IMR-90 (cell line): Measurements from ENCODE around the gene RALGAPA2. TPM values are rescaled to one million over a fixed set of nuclear protein-coding genes. Genes with fewer than 3 reads are reported as not detected.

Experiments
- ATAC-seq: fragments of 200-7000 bp; cut with Tn5 transposase; 2 replicates; pipeline ENCODE4 v1.9.1; 2020; ENCODE audit warnings: low read depth, mild to moderate bottlenecking, moderate library complexity
- BruUV-seq: library from RNA; stranded (reverse); fragments of 400-500 nt; replicated peaks from 2 replicates; lab custom pipeline; 2021; lab: Mats Ljungman, UMichigan
- CTCF ChIA-PET: fragments of 300-600 bp; formaldehyde crosslinking; extraction: SDS; loops from one replicate; lab custom pipeline; 2021; ENCODE audit warnings: antibody characterized with exemption; lab: Yijun Ruan, JAX
- POLR2A ChIA-PET: fragments of 300-600 bp; sonication (Branson Sonifier 250); formaldehyde crosslinking; loops from one replicate; lab custom pipeline; 2022; ENCODE audit warnings: antibody characterized with exemption; ENCODE audit not compliant: unreplicated experiment; lab: Charles Lee
- DNase-seq: peaks from one replicate; pipeline ENCODE4 v3.0.0; 2013
- H2AFZ ChIP-seq: replicated peaks from 2 replicates; pipeline ENCODE3; 2013; ENCODE audit warnings: low read length, mild to moderate bottlenecking; ENCODE audit not compliant: poor library complexity
- H2AK5ac ChIP-seq: 2 replicates; pipeline ENCODE4 v1.6.1; 2013; ENCODE audit warnings: low read depth, low read length, inconsistent platforms
- H2AK9ac ChIP-seq: replicated peaks from 2 replicates; pipeline ENCODE3; 2013; ENCODE audit warnings: mild to moderate bottlenecking, low read depth, low read length, moderate library complexity; ENCODE audit not compliant: poor library complexity
- H2BK120ac ChIP-seq: 2 replicates; pipeline ENCODE4 v1.6.1; 2013; ENCODE audit warnings: low read depth, low read length, inconsistent platforms
- H2BK15ac ChIP-seq: 3 replicates; pipeline ENCODE4 v1.6.1; 2013; ENCODE audit warnings: low read depth, low read length, inconsistent platforms
- H2BK20ac ChIP-seq: 2 replicates; pipeline ENCODE4 v1.6.1; 2013; ENCODE audit warnings: low read depth, mild to moderate bottlenecking, inconsistent platforms, low read length, moderate library complexity
- H2BK5ac ChIP-seq: 2 replicates; pipeline ENCODE4 v1.6.1; 2013; ENCODE audit warnings: mild to moderate bottlenecking, low read depth, low read length, inconsistent platforms; ENCODE audit not compliant: poor library complexity, severe bottlenecking
- H3K14ac ChIP-seq: replicated peaks from 2 replicates; pipeline ENCODE4 v1.6.1; 2013; ENCODE audit warnings: low read depth, low read length, inconsistent platforms
- H3K18ac ChIP-seq: 2 replicates; pipeline ENCODE4 v1.6.1; 2013; ENCODE audit warnings: low read depth, low read length, control low read depth
- H3K23ac ChIP-seq: 2 replicates; pipeline ENCODE4 v1.6.1; 2013; ENCODE audit warnings: low read depth, low read length, inconsistent platforms
- H3K27ac ChIP-seq: 2 replicates; pipeline ENCODE4 v1.5.1; 2013; ENCODE audit warnings: mild to moderate bottlenecking, control low read depth, low read length; ENCODE audit not compliant: insufficient read depth
- H3K27me3 ChIP-seq: 2 replicates; pipeline ENCODE4 v1.6.1; 2013; ENCODE audit warnings: low read length; ENCODE audit not compliant: control insufficient read depth, insufficient read depth
- H3K36me3 ChIP-seq: 2 replicates; pipeline ENCODE4 v1.6.1; 2013; ENCODE audit warnings: low read length, mixed read lengths; ENCODE audit not compliant: control insufficient read depth, insufficient read depth
- H3K4ac ChIP-seq: 2 replicates; pipeline ENCODE4 v1.6.1; 2013; ENCODE audit warnings: low read depth, low read length, inconsistent platforms
- H3K4me1 ChIP-seq: 2 replicates; pipeline ENCODE4 v1.6.1; 2013; ENCODE audit warnings: low read length, mixed read lengths; ENCODE audit not compliant: control insufficient read depth, insufficient read depth
- H3K4me2 ChIP-seq: 2 replicates; pipeline ENCODE4 v1.6.1; 2013; ENCODE audit warnings: low read depth, mild to moderate bottlenecking, control low read depth, low read length, moderate library complexity
- H3K4me3 ChIP-seq: 2 replicates; pipeline ENCODE4 v1.5.1; 2013; ENCODE audit warnings: low read depth, mild to moderate bottlenecking, control low read depth, low read length, moderate library complexity; ENCODE audit not compliant: insufficient read depth
- H3K56ac ChIP-seq: 2 replicates; pipeline ENCODE4 v1.6.1; 2013; ENCODE audit warnings: low read length, inconsistent platforms; ENCODE audit not compliant: insufficient read depth; ENCODE audit errors: extremely low read depth
- H3K79me1 ChIP-seq, 2 experiments: 2 replicates each; pipeline ENCODE4 v1.6.1; 2013; ENCODE audit warnings: low read length in 2 of 2, inconsistent platforms in 1 of 2, low read depth in 1 of 2
- H3K9ac ChIP-seq: 2 replicates; pipeline ENCODE4 v1.6.1; 2013; ENCODE audit warnings: low read depth, low read length, control low read depth
- H3K9me1 ChIP-seq: 2 replicates; pipeline ENCODE4 v1.6.1; 2013; ENCODE audit warnings: low read length, inconsistent platforms; ENCODE audit not compliant: insufficient read depth
- H3K9me3 ChIP-seq: 2 replicates; pipeline ENCODE4 v1.6.1; 2013; ENCODE audit warnings: low read length; ENCODE audit not compliant: control insufficient read depth, insufficient read depth
- H4K20me1 ChIP-seq: 2 replicates; pipeline ENCODE4 v1.6.1; 2013; ENCODE audit warnings: low read length, inconsistent platforms; ENCODE audit not compliant: insufficient read depth
- H4K5ac ChIP-seq: 2 replicates; pipeline ENCODE4 v1.6.1; 2013; ENCODE audit warnings: mild to moderate bottlenecking, low read depth, low read length, control low read depth
- H4K8ac ChIP-seq, 2 experiments: 2 replicates each; pipeline ENCODE4 v1.6.1; 2013; ENCODE audit warnings: low read depth in 2 of 2, low read length in 2 of 2, control low read depth in 1 of 2, inconsistent platforms in 1 of 2
- H4K91ac ChIP-seq: 2 replicates; pipeline ENCODE4 v1.6.1; 2013; ENCODE audit warnings: low read depth, low read length, inconsistent platforms; ENCODE audit not compliant: insufficient read depth
- CTCF ChIP-seq: conservative IDR thresholded peaks from 2 replicates; pipeline ENCODE4 v1.5.1; 2012; ENCODE audit warnings: mild to moderate bottlenecking, low read depth, low read length, improper control_type of control experiment
- FOS ChIP-seq: fragments of 150-350 bp; IDR thresholded peaks from 2 replicates; pipeline ENCODE4 v1.6.1; 2016; ENCODE audit warnings: low read depth, low read length
- MAFK ChIP-seq: IDR thresholded peaks from 2 replicates; pipeline ENCODE4 v1.6.1; 2012; ENCODE audit warnings: low read depth, low read length, improper control_type of control experiment
- MAZ ChIP-seq: IDR thresholded peaks from 2 replicates; pipeline ENCODE4 v1.6.1; 2012; ENCODE audit warnings: low read depth, mild to moderate bottlenecking, low read length, improper control_type of control experiment, moderate library complexity, borderline replicate concordance
- MXI1 ChIP-seq: IDR thresholded peaks from 2 replicates; pipeline ENCODE4 v1.6.1; 2012; ENCODE audit warnings: low read depth, mild to moderate bottlenecking, low read length, moderate library complexity, borderline replicate concordance
- POLR2A ChIP-seq: IDR thresholded peaks from 2 replicates; pipeline ENCODE4 v1.6.1; 2012; ENCODE audit warnings: mild to moderate bottlenecking, low read depth, low read length
- RCOR1 ChIP-seq: IDR thresholded peaks from 2 replicates; pipeline ENCODE4 v1.6.1; 2012; ENCODE audit warnings: mild to moderate bottlenecking, low read length, improper control_type of control experiment; ENCODE audit not compliant: insufficient replicate concordance
- RFX5 ChIP-seq: IDR thresholded peaks from 2 replicates; pipeline ENCODE4 v1.8.0; 2012; ENCODE audit warnings: low read depth, mild to moderate bottlenecking, low read length, moderate library complexity
- WGBS, 2 experiments: methylation state at CpG; one replicate each; pipeline versions ENCODE4 v1.1.5 to v1.1.7; 2013; ENCODE audit warnings: missing lambda C conversion rate in 2 of 2; ENCODE audit not compliant: insufficient read length in 1 of 2; ENCODE audit errors: extremely low coverage in 2 of 2; 5-methylcytosine and 5-hydroxymethylcytosine counted together
- dilution Hi-C: fragments of 300-500 bp; cut with HindIII; formaldehyde crosslinking; loops from one replicate; pipeline ENCODE4 v1.14.3; 2018; ENCODE audit warnings: low sequenced_read_pairs; ENCODE audit not compliant: unreplicated experiment
- in situ Hi-C: fragments of 300-500 bp; cut with MboI; formaldehyde crosslinking; loops from 3 replicates; pipeline ENCODE4 v1.14.3; 2019; ENCODE audit warnings: low sequenced_read_pairs, inconsistent platforms, mixed read lengths
- intact Hi-C: fragments of 100-400 bp; cut with micrococcal nuclease; formaldehyde crosslinking; loops from 2 replicates; pipeline ENCODE4 v1.10.0; 2022
- polyA plus RNA-seq, 3 experiments: library from polyadenylated mRNA; depleted of rRNA; stranded (reverse); fragments of >200 nt; gene quantifications; 2 replicates each; pipeline ENCODE4 v1.2.3, GENCODE V29; 2012; ENCODE audit warnings: low replicate concordance in 1 of 3
- total RNA-seq: library from RNA; depleted of rRNA; stranded (reverse); fragments of >200 nt; gene quantifications from 2 replicates; pipeline ENCODE4 v1.2.3, GENCODE V29; 2012

The RALGAPA2 gene
- total and polyA plus RNA-seq, 2 of the 4 experiments (the other 2 are of a cell fraction), result 1.3 to 3.9 TPM

DNA sequence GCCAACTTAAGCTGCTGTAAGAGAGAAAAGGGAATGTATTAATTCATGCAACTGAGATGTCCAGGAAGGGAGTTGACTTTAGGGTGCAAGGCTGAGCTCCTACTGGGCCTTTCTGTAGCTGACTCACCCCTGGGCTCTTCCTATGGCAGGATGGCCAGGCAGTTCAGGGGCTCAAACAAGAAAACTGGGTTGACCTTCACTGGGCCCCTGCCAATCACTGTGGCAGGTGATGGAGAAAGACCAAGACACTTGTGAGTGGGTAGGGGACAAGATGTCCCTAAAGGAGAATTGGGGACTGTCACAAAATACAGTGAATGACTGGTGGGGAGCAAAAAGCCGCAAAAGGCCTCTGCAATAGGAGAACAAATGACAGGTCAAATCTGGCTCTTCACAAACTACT, 21.5 kb upstream of the RALGAPA2 start:
- Histone ChIP-seq H3K27me3 (no peaks in the 10 kb centered on the region), H3K4me2 (no peak overlapping the region), H3K4me3 (no peak overlapping the region), H3K23ac (no peak overlapping the region), H4K8ac (no peak overlapping the region), H4K5ac (no peak overlapping the region), H3K18ac (no peak overlapping the region), H2AFZ (no peak overlapping the region), H3K56ac (no peak overlapping the region), H2BK120ac (no peak overlapping the region), H2BK15ac (no peak overlapping the region), H3K9me3 (no peaks in the 10 kb centered on the region), H3K4ac (no peak overlapping the region), H4K91ac (no peak overlapping the region), H3K14ac (no peak overlapping the region), H2AK5ac (no peak overlapping the region), H3K79me1 (no peaks in the 10 kb centered on the region), H3K9me1 (no peaks in the 10 kb centered on the region), H2BK20ac (no peak overlapping the region), H3K36me3 (no peaks in the 10 kb centered on the region), H3K9ac (no peak overlapping the region), H3K27ac (no peak overlapping the region), H3K4me1 (no peaks in the 10 kb centered on the region), H2BK5ac (no peak overlapping the region), H4K20me1 (no peaks in the 10 kb centered on the region), H2AK9ac (no peak overlapping the region)
- ChIA-PET POLR2A (no interaction called here), CTCF (no interaction called here)
- in situ Hi-C loops, result no loop called here
- BruUV-seq, result no TSS peak
- ATAC-seq, result no peak
- intact Hi-C loops, result no loop called here
- no peak for DNase-seq
- dilution Hi-C loops, result no loop called here
- WGBS, 2 experiments, result 60% methylated on average over 1 of the region's 1 CpG; no CpG with 5 or more reads in 1 of the 2 experiments
- TF ChIP-seq CTCF, result no peak
- TF ChIP-seq FOS, result no peak
- TF ChIP-seq POLR2A, result no peak
- TF ChIP-seq MXI1, result no peak
- TF ChIP-seq MAFK, result no peak
- TF ChIP-seq RFX5, result no peak
- no peak for TF ChIP-seq RCOR1
- TF ChIP-seq MAZ, result no peak
